ENCODE results near the gene UGT1A6.

UGT1A6 gene

DNA sequence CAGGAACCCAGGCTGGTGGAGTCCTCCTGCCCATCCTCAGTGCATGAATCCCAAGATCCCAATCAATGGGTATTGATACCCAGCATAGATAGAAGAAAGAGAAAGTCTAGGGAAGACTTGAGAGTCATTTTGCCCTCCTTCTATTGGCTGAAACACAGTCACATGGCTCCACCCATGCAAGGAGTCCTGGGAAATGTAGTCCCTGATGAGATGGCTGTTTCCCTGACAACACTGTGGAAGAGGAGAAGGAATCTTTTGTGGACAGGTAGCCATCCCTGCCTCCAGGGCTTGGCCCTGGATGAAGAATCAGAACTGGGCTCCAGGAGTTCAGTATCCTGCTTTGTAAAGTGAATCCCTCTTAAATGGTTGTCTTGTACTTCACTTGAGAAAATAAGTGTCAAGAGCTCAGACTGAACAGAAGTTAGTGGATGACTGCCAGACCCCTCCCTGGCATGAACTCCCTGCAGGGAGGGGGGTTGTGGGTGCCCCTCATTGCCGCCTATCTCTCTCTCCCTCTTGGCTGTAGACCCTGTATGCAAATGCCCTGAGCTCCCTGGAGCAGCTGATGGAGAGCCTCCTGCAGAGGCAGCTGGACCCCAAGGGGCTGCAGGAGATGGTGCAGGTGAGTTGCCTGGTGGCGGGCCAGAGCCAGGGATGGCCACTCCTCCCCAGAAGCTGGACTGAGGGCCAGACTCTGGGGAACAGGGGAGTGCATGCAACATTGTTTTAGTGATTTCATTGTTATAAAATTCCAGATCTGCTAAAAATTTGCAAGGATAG, 121.6 kb downstream of the UGT1A6 start:
- Mint-ChIP-seq H3K36me3 (no peaks in the 10 kb centered on the region), H3K4me1 (no peaks in the 10 kb centered on the region), H3K27me3 (peaks cover 16% of the 10 kb centered on the region), H3K4me3 (no peak overlapping the region), H3K9me3 (no peaks in the 10 kb centered on the region), H3K27ac (no peak overlapping the region)
- DNase-seq (ENCODE audit: low spot score in 2 of 2) (no peak), ATAC-seq (ENCODE audit: low read depth) (no peak)

DNA sequence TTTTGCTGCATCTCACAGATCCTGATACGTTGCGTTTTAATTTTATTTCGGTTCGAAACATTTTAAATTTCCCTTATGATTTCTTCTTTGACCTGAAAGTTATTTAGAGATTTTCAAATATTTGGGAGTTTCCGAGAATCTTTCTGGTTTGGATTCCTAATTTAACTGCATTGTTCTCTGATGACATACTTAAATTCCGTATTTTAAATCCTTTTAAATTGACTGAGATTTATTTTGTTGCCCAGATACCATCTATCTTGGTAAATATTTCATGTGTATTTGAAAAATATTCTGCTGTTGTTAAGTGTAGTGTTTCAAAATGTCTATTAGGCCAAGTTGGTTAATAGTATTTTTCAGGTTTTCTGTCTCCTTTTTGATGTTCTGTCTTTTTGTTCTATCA, 123.2 kb downstream of the UGT1A6 start:
- Mint-ChIP-seq H3K27ac (no peak overlapping the region), H3K4me3 (no peak overlapping the region), H3K4me1 (no peaks in the 10 kb centered on the region), H3K36me3 (no peaks in the 10 kb centered on the region), H3K9me3 (no peaks in the 10 kb centered on the region), H3K27me3 (peaks cover 13% of the 10 kb centered on the region)
- ATAC-seq (ENCODE audit: low read depth) = no peak
- DNase-seq (ENCODE audit: low spot score in 2 of 2) = no peak

DNA sequence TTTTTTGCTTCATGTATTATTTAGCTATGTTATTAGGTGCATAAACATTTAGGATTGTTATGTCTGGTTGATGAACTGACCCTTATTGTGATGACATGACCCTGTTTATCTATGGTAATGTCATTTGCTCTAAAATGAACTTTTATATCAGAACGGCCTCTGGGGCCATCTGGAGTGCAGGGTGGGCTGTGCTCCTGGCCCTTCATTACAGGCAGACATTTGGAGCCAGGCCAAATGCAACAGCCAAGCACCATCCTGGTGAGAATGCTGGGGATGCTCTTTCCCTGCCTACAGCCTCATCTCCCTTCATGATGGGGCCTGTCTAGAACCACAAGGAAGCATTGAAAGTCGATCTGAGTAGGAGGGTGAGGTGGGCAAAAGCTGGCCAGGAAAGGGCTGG, 123.6 kb downstream of the UGT1A6 start:
- Mint-ChIP-seq H3K27me3 (peaks cover 13% of the 10 kb centered on the region), H3K9me3 (no peaks in the 10 kb centered on the region), H3K36me3 (no peaks in the 10 kb centered on the region), H3K4me3 (no peak overlapping the region), H3K4me1 (no peaks in the 10 kb centered on the region), H3K27ac (no peak overlapping the region)
- DNase-seq (ENCODE audit: low spot score in 2 of 2) (no peak), ATAC-seq (ENCODE audit: low read depth) (no peak)

DNA sequence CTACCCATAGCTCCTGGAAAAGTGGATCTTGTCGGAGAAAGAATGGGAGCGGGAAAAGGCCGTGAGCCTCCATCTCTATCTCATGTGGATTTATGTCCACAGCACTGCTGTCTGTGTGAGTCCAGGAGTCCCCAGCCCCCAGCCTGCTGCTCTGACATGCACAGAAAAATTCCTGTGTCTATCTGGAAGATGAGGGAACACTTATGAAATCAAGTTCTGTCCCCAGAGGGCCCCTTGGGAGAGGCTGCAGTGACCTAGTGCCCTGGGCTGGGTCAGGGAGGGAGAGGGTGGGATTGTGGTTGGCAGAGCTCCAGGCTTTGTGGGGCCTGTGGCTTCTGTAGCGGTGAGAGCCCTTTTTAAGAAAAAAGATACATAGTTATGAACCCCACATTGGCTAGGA, 124.1 kb downstream of the UGT1A6 start:
- H3K9me3 Mint-ChIP-seq = no peaks in the 10 kb centered on the region
- DNase-seq (ENCODE audit: low spot score in 2 of 2) = no peak
- H3K4me1 Mint-ChIP-seq = no peaks in the 10 kb centered on the region
- ATAC-seq (ENCODE audit: low read depth) = no peak
- no peaks in the 10 kb centered on the region for H3K36me3 Mint-ChIP-seq
- H3K4me3 Mint-ChIP-seq = no peak overlapping the region
- no peak overlapping the region for H3K27ac Mint-ChIP-seq
- peaks cover 13% of the 10 kb centered on the region for H3K27me3 Mint-ChIP-seq

DNA sequence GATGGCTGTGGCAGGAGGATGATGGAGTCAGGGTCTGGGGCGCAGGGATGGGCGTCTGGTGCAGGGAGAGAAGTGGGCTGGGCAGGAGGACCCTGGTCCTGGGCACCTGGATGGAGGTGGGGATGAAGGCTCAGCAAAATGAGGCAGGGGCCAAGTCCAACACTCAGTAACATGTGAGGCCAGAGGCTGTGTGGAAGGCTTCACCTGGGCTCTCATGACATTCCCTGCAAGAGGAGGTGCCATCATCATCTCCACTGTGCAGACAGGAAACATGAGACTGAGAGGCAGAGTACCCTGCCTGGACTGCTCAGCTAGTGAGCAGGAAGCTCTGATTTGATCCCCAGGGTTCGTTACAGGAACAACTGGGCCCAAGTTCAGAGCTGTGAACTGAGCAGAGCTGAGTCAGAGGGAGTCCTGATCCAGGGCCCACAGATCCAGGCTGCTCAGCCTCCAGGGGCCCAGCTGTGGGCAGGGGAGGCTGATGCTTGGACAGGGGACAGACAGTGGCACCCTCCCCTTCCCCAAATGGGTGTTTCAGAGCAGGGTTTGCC, 124.7 kb downstream of the UGT1A6 start:
- H3K27me3 Mint-ChIP-seq = peaks cover 11% of the 10 kb centered on the region
- no peak overlapping the region for H3K27ac Mint-ChIP-seq
- no peak for ATAC-seq (ENCODE audit: low read depth)
- H3K36me3 Mint-ChIP-seq = no peaks in the 10 kb centered on the region
- DNase-seq (ENCODE audit: low spot score in 2 of 2) = no peak
- H3K4me3 Mint-ChIP-seq = no peak overlapping the region
- no peaks in the 10 kb centered on the region for H3K4me1 Mint-ChIP-seq
- H3K9me3 Mint-ChIP-seq = no peaks in the 10 kb centered on the region

DNA sequence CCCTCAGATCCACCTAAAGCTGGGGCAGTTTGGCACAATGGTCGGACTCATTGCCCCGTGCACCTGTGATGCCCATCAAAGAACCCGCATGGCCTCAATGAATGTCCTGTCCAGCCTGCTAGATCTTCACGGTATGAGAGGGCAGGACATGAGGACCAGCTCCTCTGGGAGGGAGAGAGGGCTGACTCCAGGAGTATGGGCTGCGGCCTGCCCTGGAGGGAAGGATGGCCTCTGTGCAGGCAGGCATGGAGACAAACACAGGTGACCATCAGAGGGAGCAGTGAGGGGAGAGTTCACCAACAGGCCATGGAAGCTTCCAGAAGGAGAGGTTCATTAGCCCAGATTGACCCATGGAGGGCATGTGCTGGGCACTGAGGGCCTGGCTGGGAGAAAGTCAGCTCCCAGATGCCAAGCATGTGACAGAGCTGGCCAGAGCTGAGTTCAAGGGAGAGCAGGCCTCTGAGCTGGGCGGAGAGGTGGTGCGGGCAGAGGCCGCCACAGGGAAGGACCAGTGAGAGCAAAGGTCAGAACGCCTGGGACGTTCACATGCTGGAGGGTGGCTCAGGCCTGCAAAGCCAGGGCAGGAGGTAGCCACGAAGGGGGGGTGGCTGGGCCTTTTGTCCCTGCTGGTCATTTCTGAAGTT, 125.4 kb downstream of the UGT1A6 start:
- Mint-ChIP-seq H3K36me3 (no peaks in the 10 kb centered on the region), H3K27ac (no peak overlapping the region), H3K4me3 (no peak overlapping the region), H3K9me3 (no peaks in the 10 kb centered on the region), H3K27me3 (peaks cover 11% of the 10 kb centered on the region), H3K4me1 (no peaks in the 10 kb centered on the region)
- no peak for ATAC-seq (ENCODE audit: low read depth)
- DNase-seq (ENCODE audit: low spot score in 2 of 2) = no peak

GRCh38 chr2:233818639-233819621, 126.2 kb downstream of the UGT1A6 start:
- Mint-ChIP-seq H3K27me3 (peaks cover 11% of the 10 kb centered on the region), H3K36me3 (no peaks in the 10 kb centered on the region), H3K4me3 (no peak overlapping the region), H3K9me3 (no peaks in the 10 kb centered on the region), H3K27ac (no peak overlapping the region), H3K4me1 (no peaks in the 10 kb centered on the region)
- ATAC-seq (ENCODE audit: low read depth) (no peak), DNase-seq (ENCODE audit: low spot score in 2 of 2) (no peak)

- no peak overlapping the region for H3K27ac Mint-ChIP-seq
- H3K36me3 Mint-ChIP-seq = no peaks in the 10 kb centered on the region
- DNase-seq (ENCODE audit: low spot score in 2 of 2) = no peak
- H3K4me1 Mint-ChIP-seq = no peaks in the 10 kb centered on the region
- no peak for ATAC-seq (ENCODE audit: low read depth)
- H3K9me3 Mint-ChIP-seq = no peaks in the 10 kb centered on the region
- no peak overlapping the region for H3K4me3 Mint-ChIP-seq
- H3K27me3 Mint-ChIP-seq = peaks cover 11% of the 10 kb centered on the region
These were observed 127.4 kb downstream of the UGT1A6 start for GRCh38 chr2:233819884-233820773.

DNA sequence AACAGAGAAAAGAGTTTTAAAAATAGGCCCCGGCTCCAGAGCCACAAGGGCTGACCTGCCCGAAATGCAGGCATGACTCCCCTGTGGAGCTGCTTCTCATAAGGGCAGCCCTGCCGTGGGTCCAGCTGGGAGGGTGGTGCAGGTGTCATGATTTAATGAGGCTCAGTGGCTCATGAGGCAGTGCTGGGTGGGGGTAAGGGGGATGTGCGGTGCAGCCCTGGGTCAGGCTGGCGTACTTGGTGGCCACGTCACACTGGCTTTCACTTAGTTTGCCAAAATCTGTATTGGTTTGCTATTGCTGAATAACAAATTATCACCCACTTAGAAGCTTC, 128.1 kb downstream of the UGT1A6 start:
- H3K36me3 Mint-ChIP-seq = no peaks in the 10 kb centered on the region
- H3K27me3 Mint-ChIP-seq = peaks cover 11% of the 10 kb centered on the region
- ATAC-seq (ENCODE audit: low read depth) (no peak), DNase-seq (ENCODE audit: low spot score in 2 of 2) (no peak)
- no peaks in the 10 kb centered on the region for H3K9me3 Mint-ChIP-seq
- no peaks in the 10 kb centered on the region for H3K4me1 Mint-ChIP-seq
- H3K4me3 Mint-ChIP-seq = no peak overlapping the region
- no peak overlapping the region for H3K27ac Mint-ChIP-seq

DNA sequence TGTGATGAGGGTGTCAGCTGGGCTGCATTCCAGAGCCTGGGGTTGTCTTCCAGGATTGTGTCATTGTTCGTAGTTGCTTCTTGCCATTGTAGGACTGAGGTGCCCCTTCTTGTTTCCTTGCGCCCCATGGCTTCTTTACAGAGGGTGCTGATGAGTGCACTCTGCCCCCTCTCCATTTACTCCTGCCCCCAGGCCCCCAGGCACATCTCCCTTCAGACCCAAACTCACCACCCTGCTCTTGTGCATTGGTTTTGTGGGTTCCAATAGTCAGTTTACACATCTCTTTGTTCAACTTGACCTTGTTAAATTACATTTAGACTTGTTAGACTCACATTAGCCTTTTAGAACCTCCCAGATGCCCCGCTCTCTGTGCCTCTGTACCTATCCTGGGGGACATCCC, 128.5 kb downstream of the UGT1A6 start:
- ATAC-seq (ENCODE audit: low read depth) (no peak), DNase-seq (ENCODE audit: low spot score in 2 of 2) (no peak)
- no peaks in the 10 kb centered on the region for H3K9me3 Mint-ChIP-seq
- no peak overlapping the region for H3K27ac Mint-ChIP-seq
- H3K4me3 Mint-ChIP-seq = no peak overlapping the region
- H3K27me3 Mint-ChIP-seq = peaks cover 11% of the 10 kb centered on the region
- H3K36me3 Mint-ChIP-seq = no peaks in the 10 kb centered on the region
- H3K4me1 Mint-ChIP-seq = no peaks in the 10 kb centered on the region

DNA sequence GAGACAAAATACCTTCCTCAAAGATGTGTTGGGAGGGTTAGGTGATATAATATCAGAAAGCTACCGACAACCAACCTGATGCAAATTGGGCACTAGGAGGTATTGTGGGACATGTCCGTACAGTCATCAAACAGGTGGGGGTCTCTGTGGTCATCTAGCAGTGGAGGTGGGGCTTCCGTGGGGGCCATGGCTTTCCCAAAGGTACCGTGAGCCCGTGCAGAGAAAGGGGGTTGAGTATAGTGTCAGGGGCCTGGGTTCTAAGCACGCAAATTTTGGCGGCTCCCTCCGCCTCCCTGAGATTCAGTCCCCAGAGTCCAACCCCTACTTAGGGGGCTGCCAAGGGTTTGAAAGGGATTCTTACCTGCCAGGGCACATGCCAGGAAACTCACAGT, 129.0 kb downstream of the UGT1A6 start:
- no peak for ATAC-seq (ENCODE audit: low read depth)
- no peak overlapping the region for H3K4me3 Mint-ChIP-seq
- H3K27me3 Mint-ChIP-seq = peaks cover 12% of the 10 kb centered on the region
- H3K36me3 Mint-ChIP-seq = no peaks in the 10 kb centered on the region
- H3K4me1 Mint-ChIP-seq = no peaks in the 10 kb centered on the region
- no peak overlapping the region for H3K27ac Mint-ChIP-seq
- peaks cover under 1% of the 10 kb centered on the region for H3K9me3 Mint-ChIP-seq
- no peak for DNase-seq (ENCODE audit: low spot score in 2 of 2)

- Mint-ChIP-seq H3K36me3 (no peaks in the 10 kb centered on the region), H3K4me3 (no peak overlapping the region), H3K27ac (no peak overlapping the region), H3K4me1 (peaks cover 2% of the 10 kb centered on the region), H3K9me3 (peaks cover 2% of the 10 kb centered on the region), H3K27me3 (peaks cover 13% of the 10 kb centered on the region)
- DNase-seq (ENCODE audit: low spot score in 2 of 2) = no peak
- no peak for ATAC-seq (ENCODE audit: low read depth)
These were observed 129.5 kb downstream of the UGT1A6 start for GRCh38 chr2:233822101-233822771.

Measured in memory B cell (primary cell).